GM12891 (cell line): ENCODE measurements around the gene BCL2.

Experiments used
- PAX5 ChIP-seq: IDR thresholded peaks from 2 replicates; pipeline ENCODE4 v1.6.1; 2011; ENCODE audit warnings: low read length, moderate library complexity, mild to moderate bottlenecking; ENCODE audit not compliant: insufficient read depth, severe bottlenecking
- POLR2A ChIP-seq: IDR thresholded peaks from 2 replicates; pipeline ENCODE4 v1.6.1; 2011; ENCODE audit warnings: low read depth, low read length, control low read depth
- POLR2AphosphoS5 ChIP-seq: IDR thresholded peaks from 2 replicates; pipeline ENCODE4 v1.6.1; 2011; ENCODE audit warnings: low read depth, low read length, control low read depth
- POU2F2 ChIP-seq: IDR thresholded peaks from 2 replicates; pipeline ENCODE4 v1.6.1; 2011; ENCODE audit warnings: low read depth, mild to moderate bottlenecking, control low read depth, low read length, moderate library complexity
- TAF1 ChIP-seq: IDR thresholded peaks from 2 replicates; pipeline ENCODE4 v1.6.1; 2011; ENCODE audit warnings: low read depth, low read length, control low read depth

DNA sequence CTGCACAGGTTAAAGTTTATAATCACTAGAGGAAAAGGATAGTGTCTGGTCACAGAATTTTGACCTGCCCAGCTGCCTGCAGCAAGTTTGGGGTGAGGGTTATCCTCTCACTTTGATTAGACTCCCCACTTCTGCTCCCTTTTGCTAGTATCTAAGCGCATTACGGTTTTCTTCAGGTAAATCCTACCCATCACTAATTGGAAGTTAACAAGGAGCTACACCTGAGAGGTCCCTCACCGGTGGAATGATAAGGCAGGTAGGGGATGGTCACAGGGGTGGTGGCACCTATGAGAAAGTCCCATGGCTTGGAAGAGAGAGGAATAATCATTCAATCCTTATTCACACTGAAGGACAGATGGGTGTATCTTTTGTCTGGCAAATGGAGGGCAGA lies 7.6 kb downstream of the BCL2 start:
- TF ChIP-seq TAF1 (no peak), POLR2A (no peak; the same call in 1 of the 2 replicates), POLR2AphosphoS5 (peak; percentile 68), PAX5 (no peak), POU2F2 (no peak)
